Heart left ventricle (tissue), 16 donors: ENCODE data around the gene SCML1. TPM values are rescaled to one million over a fixed set of nuclear protein-coding genes. Genes with fewer than 3 reads are reported as not detected.
A peak's percentile ranks its signal among the peaks of the same experiment; 100 is the strongest.

ENCODE experiments used
- ATAC-seq, 4 donors: fragments of 200-7000 bp; cut with Tn5 transposase; one replicate each; pipeline ENCODE4 v1.9.1; 2020 to 2022; ENCODE audit warnings: moderate library complexity in 4 of 4, mild to moderate bottlenecking in 3 of 4, moderate number of reproducible peaks in 1 of 4
- DNase-seq, 5 donors: peaks; one replicate each; pipeline ENCODE4 v3.0.0-alpha.2; 2020
- H3K27ac ChIP-seq, 12 donors: fragments of 200-600 bp; sonication (generic) in 4 of 12; one replicate each; pipeline versions ENCODE4 v1.5.0 to v1.8.0; 2016 to 2022; ENCODE audit warnings: mild to moderate bottlenecking in 2 of 12
- H3K27me3 ChIP-seq, 9 donors: fragments of 200-600 bp; sonication (generic) in 2 of 9; one replicate each; pipeline versions ENCODE4 v1.5.1 to v1.8.0; 2016 to 2022; ENCODE audit warnings: mild to moderate bottlenecking in 3 of 9
- H3K36me3 ChIP-seq, 9 donors: fragments of 200-600 bp; sonication (generic) in 2 of 9; one replicate each; pipeline versions ENCODE4 v1.5.0 to v1.8.0; 2018 to 2022; ENCODE audit warnings: mild to moderate bottlenecking in 2 of 9
- H3K4me1 ChIP-seq, 12 donors: fragments of 200-600 bp; sonication (generic) in 4 of 12; one replicate each; pipeline versions ENCODE4 v1.5.0 to v1.8.0; 2016 to 2022; ENCODE audit warnings: mild to moderate bottlenecking in 3 of 12
- H3K4me3 ChIP-seq, 12 donors: fragments of 200-600 bp; sonication (generic) in 4 of 12; one replicate each; pipeline versions ENCODE4 v1.5.0 to v1.8.0; 2017 to 2022; ENCODE audit warnings: mild to moderate bottlenecking in 9 of 12, moderate library complexity in 4 of 12
- H3K9me3 ChIP-seq, 12 donors: fragments of 200-600 bp; sonication (generic) in 4 of 12; one replicate each; pipeline versions ENCODE4 v1.5.0 to v1.8.0; 2016 to 2022; ENCODE audit warnings: mild to moderate bottlenecking in 1 of 12
- CTCF ChIP-seq, 12 donors: fragments of 200-600 bp; sonication (generic) in 4 of 12; IDR thresholded peaks; one replicate each; pipeline versions ENCODE4 v1.5.0 to v1.8.0; 2018 to 2022; ENCODE audit warnings: antibody characterized with exemption in 12 of 12, mild to moderate bottlenecking in 5 of 12
- POLR2A ChIP-seq, 2 donors: fragments of 450-650 bp; IDR thresholded peaks; one replicate each; pipeline ENCODE4 v1.6.1; 2017; ENCODE audit warnings: antibody characterized with exemption in 2 of 2, mild to moderate bottlenecking in 2 of 2, moderate library complexity in 2 of 2
- WGBS, 4 donors: extraction: QIAGEN DNeasy Blood & Tissue Kit in 2 of 4; methylation state at CpG; one replicate each; pipeline versions ENCODE4 v1.1.5 to v1.1.7; 2013 to 2018; 5-methylcytosine and 5-hydroxymethylcytosine counted together
- intact Hi-C, 10 donors: fragments of 100-400 bp; cut with DNase I; formaldehyde crosslinking; loops; one replicate each; pipeline versions ENCODE4 v1.11.1 to v1.14.2; 2022
- polyA plus RNA-seq, 2 donors: library from polyadenylated mRNA; stranded (reverse); fragments of 200-250 nt; gene quantifications; one replicate each; pipeline ENCODE4 v1.2.3, GENCODE V29; 2013
- total RNA-seq, 9 donors: library from RNA; depleted of rRNA in 2 of 9; stranded (reverse); fragments of >200 nt in 2 of 9; fragmentation: NEBNext Ultra II Directional in 3 of 9; extraction: Animal tissue kit (Norgen Biotek cat#: 25700) in 3 of 9; gene quantifications; one replicate each; pipeline versions ENCODE4 v1.1.0 to v1.2.4, GENCODE V29; 2016 to 2023
- donor health status: ischemic (EF 13 %, LVEDD 7.1; RV severe dilation, severe dysfunction).
- donor health status: healthy with polysubstance abuse.
- donor health status: DM: no; HTN: yes; CAD: no.
- donor health status: DM: no; HTN: no; CAD: no.
- donor health status: ischemic (EF 25% LVEDD 6.9; RV normal size, moderate dysfunction).
- donor health status: ischemic (EF 25% LVEDD 5.7; RV mildly dilated, moderate dysfunction).
- donor health status: healthy.
- donor health status: DM: yes; HTN: yes; CAD: no.
- donor health status: ischemic (EF 35%, LVEDD 5.7; RV mildly dilated, moderate dysfunction).
- donor health status: nonischemic (EF 11% LVEDD 7.7; RV severe dilation, severe dysfunction).
- donor health status: DM: yes; HTN: yes; CAD: no.
- donor health status: PGD.
- donor health status: ischemic (EF 29% LVEDD 5.4; RV normal size, mild dysfunction).
- donor health status: nonischemic (EF 23%, LVEDD 6.1; RV moderate dilation, normal function).

SCML1 gene
- total and polyA plus RNA-seq, 11 donors: 4.1 to 9.9 (median 7.2) TPM

GRCh38 chrX:17744896-17745523 is 7.7 kb downstream of the SCML1 start:
- TF ChIP-seq CTCF (IDR thresholded peaks at IDR 0.05) (peak in 11 of 12 donors; percentile 22 to 45 (median 34)), POLR2A (IDR thresholded peaks at IDR 0.05) (no peak)
- no peak overlapping the region for H3K4me3 ChIP-seq
- peaks cover 0 to 4% (median 2%) of the 10 kb centered on the region in 9 donors for H3K36me3 ChIP-seq
- no peak for DNase-seq
- H3K4me1 ChIP-seq: peaks cover 0 to 4% (median 0%) of the 10 kb centered on the region in 12 donors
- H3K27ac ChIP-seq: no peak overlapping the region
- peaks cover 0 to 11% (median 0%) of the 10 kb centered on the region in 9 donors for H3K27me3 ChIP-seq
- intact Hi-C loops: loop anchor here in 2 of 10 donors (5.0 to 10.0 kb wide), 2 partner anchors 120 to 467 kb away; partner anchors contain the start of gene RAI2 (in 1 of the 2)
- H3K9me3 ChIP-seq: no peaks in the 10 kb centered on the region
- ATAC-seq: no peak
- 78 to 94% (median 84%) methylated on average over 2 of the region's 2 CpGs for WGBS, 4 donors

- H3K4me1 ChIP-seq: peaks cover 0 to 4% (median 0%) of the 10 kb centered on the region in 12 donors
- no peak overlapping the region for H3K4me3 ChIP-seq
- no peak for TF ChIP-seq CTCF (IDR thresholded peaks at IDR 0.05)
- TF ChIP-seq POLR2A (IDR thresholded peaks at IDR 0.05): no peak
- peaks cover 0 to 9% (median 0%) of the 10 kb centered on the region in 9 donors for H3K27me3 ChIP-seq
- ATAC-seq: no peak
- no peak for DNase-seq
- 80 to 96% (median 89%) methylated on average over 5 of the region's 5 CpGs for WGBS, 4 donors
- no peaks in the 10 kb centered on the region for H3K9me3 ChIP-seq
- intact Hi-C loops: loop anchor here in 1 of 10 donors (10.0 kb wide), 1 partner anchor 117 kb away; the partner anchor contains the start of gene RAI2
- peaks cover 0 to 30% (median 19%) of the 10 kb centered on the region in 9 donors for H3K36me3 ChIP-seq
- H3K27ac ChIP-seq: no peak overlapping the region
Observed at GRCh38 chrX:17747692-17748091, 10.4 kb downstream of the SCML1 start.

GRCh38 chrX:17748684-17749083 is 11.4 kb downstream of the SCML1 start:
- peaks cover 0 to 39% (median 23%) of the 10 kb centered on the region in 9 donors for H3K36me3 ChIP-seq
- peaks cover 0 to 4% (median 0%) of the 10 kb centered on the region in 12 donors for H3K4me1 ChIP-seq
- DNase-seq (no peak), ATAC-seq (no peak)
- intact Hi-C loops: loop anchor here in 1 of 10 donors (10.0 kb wide), 1 partner anchor 116 kb away; the partner anchor contains the start of gene RAI2
- H3K9me3 ChIP-seq: no peaks in the 10 kb centered on the region
- no peak for TF ChIP-seq CTCF (IDR thresholded peaks at IDR 0.05)
- no peak for TF ChIP-seq POLR2A (IDR thresholded peaks at IDR 0.05)
- H3K27ac ChIP-seq: no peak overlapping the region
- WGBS, 4 donors: 76 to 86% (median 81%) methylated on average over 5 of the region's 5 CpGs
- H3K27me3 ChIP-seq: peaks cover 0 to 9% (median 0%) of the 10 kb centered on the region in 9 donors
- no peak overlapping the region for H3K4me3 ChIP-seq

- no peak for TF ChIP-seq POLR2A (IDR thresholded peaks at IDR 0.05)
- TF ChIP-seq CTCF (IDR thresholded peaks at IDR 0.05): no peak
- Histone ChIP-seq H3K4me3 (no peak overlapping the region), H3K27me3 (peaks cover 0 to 9% (median 0%) of the 10 kb centered on the region in 9 donors), H3K4me1 (no peaks in the 10 kb centered on the region), H3K27ac (no peak overlapping the region), H3K36me3 (peaks cover 0 to 49% (median 26%) of the 10 kb centered on the region in 9 donors), H3K9me3 (no peaks in the 10 kb centered on the region)
- ATAC-seq (no peak), DNase-seq (no peak)
- WGBS, 4 donors: 67 to 81% (median 72%) methylated on average over 3 of the region's 3 CpGs
- intact Hi-C loops: no loop called here
Observed at GRCh38 chrX:17750436-17750835, 13.1 kb downstream of the SCML1 start.
